OCI-LY1 (cell line): ENCODE results near the gene C9.
"Not testable (repeated sequence)": the region's sequence is repeated elsewhere in the genome, so short reads cannot be mapped to it uniquely, and the experiment has no call there.

Experiments used
- H2AFZ ChIP-seq: fragments of 200-600 bp; sonication (generic), shearing (Covaris generic); 2 replicates; pipeline ENCODE4 v1.6.0; 2014; ENCODE audit warnings: antibody characterized with exemption, mild to moderate bottlenecking, low read length
- H3F3A ChIP-seq: fragments of 200-600 bp; sonication (generic), shearing (Covaris generic); 2 replicates; pipeline ENCODE4 v1.6.0; 2014; ENCODE audit warnings: mild to moderate bottlenecking, antibody characterized with exemption, low read length, moderate library complexity; ENCODE audit not compliant: insufficient read depth
- H3K27ac ChIP-seq: fragments of 200-600 bp; sonication (generic); 2 replicates; pipeline ENCODE4 v1.5.1; 2014; ENCODE audit warnings: low read length, mixed run types, mild to moderate bottlenecking, low read depth; ENCODE audit not compliant: poor library complexity, severe bottlenecking
- H3K27me3 ChIP-seq: fragments of 200-600 bp; sonication (generic); 2 replicates; pipeline ENCODE4 v1.6.0; 2014; ENCODE audit warnings: antibody characterized with exemption, mild to moderate bottlenecking, low read length, moderate library complexity; ENCODE audit not compliant: insufficient read depth
- H3K36me3 ChIP-seq: fragments of 200-600 bp; sonication (generic); 2 replicates; pipeline ENCODE4 v1.6.1; 2014; ENCODE audit warnings: mild to moderate bottlenecking, antibody characterized with exemption, low read length, moderate library complexity, mixed read lengths; ENCODE audit not compliant: insufficient read depth
- H3K4me1 ChIP-seq: fragments of 200-600 bp; sonication (generic); 2 replicates; pipeline ENCODE4 v1.5.1; 2014; ENCODE audit warnings: mild to moderate bottlenecking, low read length, moderate library complexity; ENCODE audit not compliant: insufficient read depth, severe bottlenecking
- H3K4me2 ChIP-seq: fragments of 200-600 bp; sonication (generic), shearing (Covaris generic); 2 replicates; pipeline ENCODE4 v1.6.1; 2014; ENCODE audit warnings: low read length
- H3K4me3 ChIP-seq: fragments of 200-600 bp; sonication (generic); 2 replicates; pipeline ENCODE4 v1.5.1; 2014; ENCODE audit warnings: low read length, low read depth, mild to moderate bottlenecking, mixed read lengths; ENCODE audit not compliant: poor library complexity, severe bottlenecking
- H3K79me2 ChIP-seq: fragments of 200-600 bp; shearing (Covaris generic); 2 replicates; pipeline ENCODE4 v1.6.1; 2016; ENCODE audit warnings: mixed run types, low read length, mixed read lengths; ENCODE audit not compliant: insufficient read depth
- H3K9ac ChIP-seq: fragments of 200-600 bp; sonication (generic), shearing (Covaris generic); 2 replicates; pipeline ENCODE4 v1.6.1; 2014; ENCODE audit warnings: mild to moderate bottlenecking, low read length, mixed read lengths
- H3K9me2 ChIP-seq: fragments of 200-600 bp; sonication (generic), shearing (Covaris generic); 2 replicates; pipeline ENCODE4 v1.6.1; 2014; ENCODE audit warnings: low read depth, mild to moderate bottlenecking, low read length, mixed read lengths
- H3K9me3 ChIP-seq: fragments of 200-600 bp; shearing (Covaris generic); 2 replicates; pipeline ENCODE4 v1.6.1; 2014; ENCODE audit warnings: low read length, mixed read lengths
- H4K20me1 ChIP-seq: fragments of 200-600 bp; sonication (generic), shearing (Covaris generic); 2 replicates; pipeline ENCODE4 v1.6.0; 2016; ENCODE audit warnings: mild to moderate bottlenecking, low read length; ENCODE audit not compliant: insufficient read depth
- CTCF ChIP-seq: fragments of 200-600 bp; sonication (generic), shearing (Covaris generic); IDR thresholded peaks from 2 replicates; pipeline ENCODE4 v1.5.1; 2017; ENCODE audit warnings: mild to moderate bottlenecking, antibody characterized with exemption, low read length, moderate library complexity, mixed read lengths
- EZH2 ChIP-seq: fragments of 200-600 bp; sonication (generic), shearing (Covaris generic); IDR thresholded peaks from 2 replicates; pipeline ENCODE4 v1.8.0; 2017; ENCODE audit warnings: borderline replicate concordance, mixed run types, mild to moderate bottlenecking, antibody characterized with exemption, low read length, moderate library complexity, mixed read lengths

Gene C9

GRCh38 chr5:39236718-39237117 is 127.6 kb downstream of the C9 start:
- Histone ChIP-seq H3K4me3 (no peak overlapping the region), H3K4me1 (no peaks in the 10 kb centered on the region), H4K20me1 (no peaks in the 10 kb centered on the region), H3K4me2 (no peak overlapping the region), H3F3A (no peaks in the 10 kb centered on the region), H3K9me2 (no peaks in the 10 kb centered on the region), H3K9me3 (no peaks in the 10 kb centered on the region), H3K27ac (no peak overlapping the region), H3K27me3 (no peaks in the 10 kb centered on the region), H2AFZ (no peak overlapping the region), H3K36me3 (no peaks in the 10 kb centered on the region), H3K79me2 (no peaks in the 10 kb centered on the region), H3K9ac (no peak overlapping the region)
- TF ChIP-seq CTCF (no peak), EZH2 (no peak)

GRCh38 chr5:39235648-39236047 is 128.6 kb downstream of the C9 start:
- no peaks in the 10 kb centered on the region for H3K9me3 ChIP-seq
- no peak overlapping the region for H2AFZ ChIP-seq
- H3K9ac ChIP-seq, result no peak overlapping the region
- no peak overlapping the region for H3K27ac ChIP-seq
- no peaks in the 10 kb centered on the region for H3F3A ChIP-seq
- H4K20me1 ChIP-seq, result no peaks in the 10 kb centered on the region
- no peak overlapping the region for H3K4me2 ChIP-seq
- H3K79me2 ChIP-seq, result no peaks in the 10 kb centered on the region
- no peak overlapping the region for H3K4me3 ChIP-seq
- H3K36me3 ChIP-seq, result no peaks in the 10 kb centered on the region
- H3K27me3 ChIP-seq, result no peaks in the 10 kb centered on the region
- TF ChIP-seq CTCF (no peak), EZH2 (no peak)
- H3K9me2 ChIP-seq, result no peaks in the 10 kb centered on the region
- no peaks in the 10 kb centered on the region for H3K4me1 ChIP-seq

- not testable (repeated sequence) for H3K4me3 ChIP-seq, H3K79me2 ChIP-seq, H3K9me2 ChIP-seq, H3F3A ChIP-seq, H2AFZ ChIP-seq, H3K9me3 ChIP-seq, H3K36me3 ChIP-seq, H3K4me1 ChIP-seq, H3K27me3 ChIP-seq, H4K20me1 ChIP-seq, H3K27ac ChIP-seq, H3K9ac ChIP-seq, H3K4me2 ChIP-seq
These were observed 129.8 kb downstream of the C9 start for GRCh38 chr5:39234494-39234893.
